ENCODE data around the gene TST. TPM values are rescaled to one million over a fixed set of nuclear protein-coding genes. Genes with fewer than 3 reads are reported as not detected.
A peak's percentile ranks its signal among the peaks of the same experiment; 100 is the strongest.

TST gene
- total RNA-seq, 1 donor from 2014 or later = 39.0 TPM

DNA sequence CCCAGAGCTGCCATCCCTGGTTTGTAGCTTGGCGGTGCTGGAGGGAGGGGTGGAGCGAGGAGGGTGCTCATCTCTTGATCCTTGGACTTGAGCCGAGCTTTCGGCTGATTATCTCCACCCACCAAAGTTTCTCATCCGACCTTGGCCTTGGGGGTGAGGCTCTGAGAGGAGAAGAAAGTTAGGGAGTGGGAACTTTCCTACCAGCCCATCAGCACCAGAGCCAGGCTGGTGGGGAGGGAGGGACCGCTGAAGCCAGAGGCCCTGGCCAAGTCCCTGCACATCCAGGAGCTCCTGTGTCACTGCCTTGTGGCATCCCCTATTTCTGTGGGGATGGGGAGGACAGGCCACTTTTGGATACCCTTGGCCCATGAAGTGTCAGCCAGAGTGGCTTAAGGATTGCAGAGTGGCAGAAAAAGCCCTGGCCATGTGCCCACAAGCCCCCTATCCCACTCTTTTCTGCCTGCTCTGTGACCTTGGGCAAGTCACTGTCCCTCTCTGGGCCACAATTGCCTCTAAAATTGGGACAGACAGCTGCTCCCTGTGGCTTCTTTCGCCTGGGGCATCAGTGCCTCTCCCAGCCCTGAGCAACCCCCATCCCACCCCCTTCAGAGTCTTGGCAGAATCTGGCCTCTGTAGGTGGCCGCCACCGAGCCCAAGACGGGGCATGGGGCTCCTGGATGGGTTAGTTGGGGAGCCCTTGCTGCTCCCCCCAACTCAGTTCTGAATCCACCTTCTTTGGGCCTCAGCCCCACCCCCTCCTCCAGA is 42.5 kb upstream of the TST start:
- Mint-ChIP-seq H3K27me3 (ENCODE audit: unreplicated experiment) (peaks cover 9% of the 10 kb centered on the region), H3K36me3 (ENCODE audit: low read depth, unreplicated experiment) (peaks cover 5% of the 10 kb centered on the region), H3K4me1 (ENCODE audit: unreplicated experiment) (no peaks in the 10 kb centered on the region), H3K27ac (ENCODE audit: unreplicated experiment) (no peak overlapping the region), H3K9me3 (ENCODE audit: unreplicated experiment) (no peaks in the 10 kb centered on the region), H3K4me3 (ENCODE audit: unreplicated experiment) (no peak overlapping the region)
- no peak for TF ChIP-seq CTCF (IDR thresholded peaks at IDR 0.05; ENCODE audit: unreplicated experiment)
- DNase-seq (ENCODE audit: low spot score) = no peak

- H3K4me3 Mint-ChIP-seq (ENCODE audit: unreplicated experiment) = no peak overlapping the region
- no peak for DNase-seq (ENCODE audit: low spot score)
- H3K4me1 Mint-ChIP-seq (ENCODE audit: unreplicated experiment) = no peaks in the 10 kb centered on the region
- no peak for TF ChIP-seq CTCF (IDR thresholded peaks at IDR 0.05; ENCODE audit: unreplicated experiment)
- H3K27me3 Mint-ChIP-seq (ENCODE audit: unreplicated experiment) = peaks cover 12% of the 10 kb centered on the region
- no peaks in the 10 kb centered on the region for H3K9me3 Mint-ChIP-seq (ENCODE audit: unreplicated experiment)
- peaks cover 5% of the 10 kb centered on the region for H3K36me3 Mint-ChIP-seq (ENCODE audit: low read depth, unreplicated experiment)
- H3K27ac Mint-ChIP-seq (ENCODE audit: unreplicated experiment) = no peak overlapping the region
Measured at GRCh38 chr22:37060801-37061610, 41.8 kb upstream of the TST start.

DNA sequence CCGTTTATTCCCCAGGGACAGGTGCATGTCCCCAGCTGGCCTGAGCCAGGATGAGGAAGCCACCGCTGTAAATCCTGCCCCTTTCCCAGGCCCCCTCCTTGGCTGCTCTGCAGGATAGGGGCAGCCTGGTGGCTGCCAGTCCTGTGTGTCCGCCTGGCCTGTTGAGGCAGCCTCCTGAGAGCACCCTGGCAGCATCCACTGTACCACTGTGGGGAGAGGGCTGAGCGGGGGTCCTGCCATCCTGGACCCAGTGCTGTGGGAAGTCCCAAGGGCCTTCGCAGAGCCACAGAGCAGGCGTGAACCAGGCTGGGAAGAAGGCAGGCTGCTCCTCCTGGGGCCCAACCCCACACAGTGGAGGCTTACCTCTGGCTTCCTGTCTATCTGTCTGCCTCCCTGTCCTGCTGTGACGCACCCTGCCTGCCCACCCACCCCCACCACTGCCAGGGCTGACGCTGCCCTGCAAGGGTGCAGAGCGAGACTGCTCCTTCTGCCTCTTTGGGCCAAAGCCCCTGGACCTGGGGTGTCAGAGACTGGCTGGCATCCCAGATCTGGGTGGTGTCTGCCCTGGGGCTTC is 40.7 kb upstream of the TST start:
- H3K4me3 Mint-ChIP-seq (ENCODE audit: unreplicated experiment) = no peak overlapping the region

DNA sequence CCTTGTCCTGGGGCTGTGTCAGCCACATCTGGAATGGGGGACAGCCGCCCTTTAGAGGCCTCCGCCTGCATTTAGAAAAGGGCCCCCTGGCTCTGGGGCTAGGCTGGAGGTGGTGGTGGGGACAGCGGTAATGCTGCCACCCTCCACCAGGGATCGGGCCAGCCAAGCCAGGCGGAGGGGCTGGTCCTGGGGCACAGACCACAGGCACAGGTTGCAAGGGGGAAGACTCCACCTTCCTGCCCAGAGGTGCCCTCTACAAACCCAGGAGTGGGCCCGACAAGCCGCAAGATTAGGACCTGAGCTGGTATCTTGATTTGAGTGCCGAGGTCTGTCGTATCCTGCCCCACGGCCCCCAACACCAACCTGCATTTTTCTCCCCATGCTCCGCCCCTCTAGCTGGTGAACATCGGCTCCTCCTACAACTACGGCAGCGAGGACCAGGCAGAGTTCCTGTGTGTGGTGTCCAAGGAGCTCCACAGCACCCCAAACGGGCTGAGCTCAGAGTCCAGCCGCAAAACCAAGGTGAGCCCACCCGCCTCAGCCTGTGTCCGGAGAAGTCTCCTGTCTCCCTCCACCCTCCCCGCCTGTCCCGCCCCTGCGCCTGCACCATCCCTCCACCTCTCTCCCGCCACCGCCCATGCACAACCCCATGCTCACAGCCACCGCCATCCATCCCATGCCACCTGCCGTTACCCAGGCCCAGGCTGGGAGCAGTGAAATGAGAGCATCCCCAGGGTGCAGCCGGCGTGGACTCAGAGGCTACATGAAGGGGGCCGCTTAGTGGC is 39.9 kb upstream of the TST start:
- no peak for DNase-seq (ENCODE audit: low spot score)
- no peaks in the 10 kb centered on the region for H3K9me3 Mint-ChIP-seq (ENCODE audit: unreplicated experiment)
- H3K27me3 Mint-ChIP-seq (ENCODE audit: unreplicated experiment) = peaks cover 8% of the 10 kb centered on the region
- no peak overlapping the region for H3K27ac Mint-ChIP-seq (ENCODE audit: unreplicated experiment)
- peaks cover 10% of the 10 kb centered on the region for H3K36me3 Mint-ChIP-seq (ENCODE audit: low read depth, unreplicated experiment)
- no peak overlapping the region for H3K4me3 Mint-ChIP-seq (ENCODE audit: unreplicated experiment)
- no peaks in the 10 kb centered on the region for H3K4me1 Mint-ChIP-seq (ENCODE audit: unreplicated experiment)
- peak; percentile 19 for TF ChIP-seq CTCF (IDR thresholded peaks at IDR 0.05; ENCODE audit: unreplicated experiment)

More for the DNA sequence above, 40.7 kb upstream of the TST start:
- H3K27ac Mint-ChIP-seq (ENCODE audit: unreplicated experiment) = no peak overlapping the region
- no peak for TF ChIP-seq CTCF (IDR thresholded peaks at IDR 0.05; ENCODE audit: unreplicated experiment)
- no peak for DNase-seq (ENCODE audit: low spot score)
- H3K27me3 Mint-ChIP-seq (ENCODE audit: unreplicated experiment) = peaks cover 13% of the 10 kb centered on the region
- no peaks in the 10 kb centered on the region for H3K4me1 Mint-ChIP-seq (ENCODE audit: unreplicated experiment)
- no peaks in the 10 kb centered on the region for H3K9me3 Mint-ChIP-seq (ENCODE audit: unreplicated experiment)
- peaks cover 7% of the 10 kb centered on the region for H3K36me3 Mint-ChIP-seq (ENCODE audit: low read depth, unreplicated experiment)
